Hepatocyte (in vitro differentiated cells): ENCODE data around the gene ZNF423.

ENCODE experiments used
- EZH2 ChIP-seq: fragments of 200-600 bp; sonication (generic); IDR thresholded peaks from 2 replicates; pipeline ENCODE4 v1.6.1; 2016; ENCODE audit warnings: antibody characterized with exemption, mild to moderate bottlenecking, borderline replicate concordance
- EZH2phosphoT487 ChIP-seq: fragments of 200-600 bp; sonication (generic); IDR thresholded peaks from one replicate; pipeline ENCODE4 v1.6.1; 2018; ENCODE audit warnings: antibody characterized with exemption, mild to moderate bottlenecking, low read depth, moderate library complexity; ENCODE audit not compliant: unreplicated experiment, severe bottlenecking
- TF ChIP-seq, protein P1 (sequence below): fragments of 200-600 bp; sonication (generic); IDR thresholded peaks from 2 replicates; pipeline ENCODE4 v1.5.1; 2016; ENCODE audit warnings: antibody characterized with exemption, mild to moderate bottlenecking; ENCODE audit not compliant: poor library complexity

- TF ChIP-seq, protein P1, sequence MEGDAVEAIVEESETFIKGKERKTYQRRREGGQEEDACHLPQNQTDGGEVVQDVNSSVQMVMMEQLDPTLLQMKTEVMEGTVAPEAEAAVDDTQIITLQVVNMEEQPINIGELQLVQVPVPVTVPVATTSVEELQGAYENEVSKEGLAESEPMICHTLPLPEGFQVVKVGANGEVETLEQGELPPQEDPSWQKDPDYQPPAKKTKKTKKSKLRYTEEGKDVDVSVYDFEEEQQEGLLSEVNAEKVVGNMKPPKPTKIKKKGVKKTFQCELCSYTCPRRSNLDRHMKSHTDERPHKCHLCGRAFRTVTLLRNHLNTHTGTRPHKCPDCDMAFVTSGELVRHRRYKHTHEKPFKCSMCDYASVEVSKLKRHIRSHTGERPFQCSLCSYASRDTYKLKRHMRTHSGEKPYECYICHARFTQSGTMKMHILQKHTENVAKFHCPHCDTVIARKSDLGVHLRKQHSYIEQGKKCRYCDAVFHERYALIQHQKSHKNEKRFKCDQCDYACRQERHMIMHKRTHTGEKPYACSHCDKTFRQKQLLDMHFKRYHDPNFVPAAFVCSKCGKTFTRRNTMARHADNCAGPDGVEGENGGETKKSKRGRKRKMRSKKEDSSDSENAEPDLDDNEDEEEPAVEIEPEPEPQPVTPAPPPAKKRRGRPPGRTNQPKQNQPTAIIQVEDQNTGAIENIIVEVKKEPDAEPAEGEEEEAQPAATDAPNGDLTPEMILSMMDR, result no peak
- TF ChIP-seq EZH2 (no peak), EZH2phosphoT487 (no peak)
Observed at GRCh38 chr16:49821614-49822282, 34.2 kb downstream of the ZNF423 start.
